OCI-LY3 (cell line): Measurements from ENCODE around the gene HSF4.

Experiments
- EZH2phosphoT487 ChIP-seq: fragments of 200-600 bp; shearing (Covaris generic); IDR thresholded peaks from 2 replicates; pipeline ENCODE4 v1.6.1; 2018; ENCODE audit warnings: antibody characterized with exemption, mixed run types, low read depth
- TF ChIP-seq, protein P1 (sequence below): fragments of 200-600, 300-600 bp; sonication (generic); IDR thresholded peaks from 2 replicates; pipeline ENCODE4 v1.5.1; 2014; ENCODE audit warnings: antibody characterized with exemption, low read length, low read depth

GRCh38 chr16:67156143-67156844, 8.3 kb upstream of the HSF4 start:
- TF ChIP-seq, protein P1, sequence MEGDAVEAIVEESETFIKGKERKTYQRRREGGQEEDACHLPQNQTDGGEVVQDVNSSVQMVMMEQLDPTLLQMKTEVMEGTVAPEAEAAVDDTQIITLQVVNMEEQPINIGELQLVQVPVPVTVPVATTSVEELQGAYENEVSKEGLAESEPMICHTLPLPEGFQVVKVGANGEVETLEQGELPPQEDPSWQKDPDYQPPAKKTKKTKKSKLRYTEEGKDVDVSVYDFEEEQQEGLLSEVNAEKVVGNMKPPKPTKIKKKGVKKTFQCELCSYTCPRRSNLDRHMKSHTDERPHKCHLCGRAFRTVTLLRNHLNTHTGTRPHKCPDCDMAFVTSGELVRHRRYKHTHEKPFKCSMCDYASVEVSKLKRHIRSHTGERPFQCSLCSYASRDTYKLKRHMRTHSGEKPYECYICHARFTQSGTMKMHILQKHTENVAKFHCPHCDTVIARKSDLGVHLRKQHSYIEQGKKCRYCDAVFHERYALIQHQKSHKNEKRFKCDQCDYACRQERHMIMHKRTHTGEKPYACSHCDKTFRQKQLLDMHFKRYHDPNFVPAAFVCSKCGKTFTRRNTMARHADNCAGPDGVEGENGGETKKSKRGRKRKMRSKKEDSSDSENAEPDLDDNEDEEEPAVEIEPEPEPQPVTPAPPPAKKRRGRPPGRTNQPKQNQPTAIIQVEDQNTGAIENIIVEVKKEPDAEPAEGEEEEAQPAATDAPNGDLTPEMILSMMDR, result no peak
- TF ChIP-seq EZH2phosphoT487, result no peak
